ENCODE results near the gene KCNN3.

DNA sequence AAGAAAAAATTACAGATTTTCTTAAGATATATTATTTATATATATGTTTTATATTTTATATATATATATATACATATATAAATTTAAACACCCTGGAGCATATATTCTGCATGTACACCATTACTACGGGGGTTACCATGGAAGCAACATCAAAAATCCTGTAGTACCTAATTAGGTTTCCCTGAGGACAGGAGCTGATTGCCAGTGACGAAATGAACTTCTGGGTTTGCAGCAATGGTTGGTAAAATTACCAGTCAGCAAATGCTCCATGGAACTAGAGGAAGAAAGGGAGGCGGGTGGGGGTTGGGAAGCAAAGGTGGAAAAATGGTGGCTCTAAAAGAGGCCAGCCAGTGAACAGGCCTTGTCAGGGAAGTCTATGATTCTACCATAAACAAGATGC lies 89.5 kb downstream of the KCNN3 start:
- TF ChIP-seq CTCF (IDR thresholded peaks at IDR 0.05) (no peak), POLR2A (IDR thresholded peaks at IDR 0.05) (no peak)
